Measurements from ENCODE around the gene MEX3C.

Gene MEX3C

GRCh38 chr18:51212606-51213005 is 15.1 kb upstream of the MEX3C start:
- no peak overlapping the region for H3K4me3 ChIP-seq (ENCODE audit: insufficient read depth, low read depth, low read length, poor library complexity, severe bottlenecking)
- no peaks in the 10 kb centered on the region for H3K36me3 ChIP-seq (ENCODE audit: control insufficient read depth, insufficient read depth, low read length)
- H3K27me3 ChIP-seq (replicated peaks; ENCODE audit: control insufficient read depth, insufficient read depth, low read length, poor library complexity, severe bottlenecking): no peaks in the 10 kb centered on the region
- DNase-seq: no peak
- H3K4me1 ChIP-seq (ENCODE audit: control insufficient read depth, insufficient read depth, low read length, poor library complexity, severe bottlenecking): peaks cover 5% of the 10 kb centered on the region
- no peak overlapping the region for H3K27ac ChIP-seq (ENCODE audit: insufficient read depth, low read length, poor library complexity, severe bottlenecking)
- H3K9me3 ChIP-seq (ENCODE audit: control insufficient read depth, low read length): no peaks in the 10 kb centered on the region

DNA sequence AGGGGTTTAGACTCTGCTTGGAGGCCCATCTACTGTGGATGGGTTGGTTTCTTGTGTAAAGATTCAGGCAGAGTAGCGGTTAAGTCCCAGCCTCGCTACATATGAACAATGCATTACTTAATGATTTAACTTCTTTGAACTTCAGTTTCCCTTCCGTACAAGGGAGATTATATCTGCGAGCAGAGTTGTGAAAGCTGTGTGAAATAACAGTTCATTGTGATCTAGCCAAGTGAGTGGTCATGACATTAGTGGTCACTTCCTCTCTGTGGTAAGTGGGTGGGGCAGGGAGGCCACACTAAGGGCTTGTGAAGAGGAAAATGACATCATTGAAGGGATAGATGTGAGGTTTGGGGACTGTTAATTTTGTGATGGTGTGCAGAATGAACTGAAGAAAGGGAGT is 14.1 kb upstream of the MEX3C start:
- Histone ChIP-seq H3K4me1 (ENCODE audit: control insufficient read depth, insufficient read depth, low read length, poor library complexity, severe bottlenecking) (peaks cover 5% of the 10 kb centered on the region), H3K4me3 (ENCODE audit: insufficient read depth, low read depth, low read length, poor library complexity, severe bottlenecking) (no peak overlapping the region), H3K36me3 (ENCODE audit: control insufficient read depth, insufficient read depth, low read length) (no peaks in the 10 kb centered on the region), H3K27ac (ENCODE audit: insufficient read depth, low read length, poor library complexity, severe bottlenecking) (no peak overlapping the region), H3K9me3 (ENCODE audit: control insufficient read depth, low read length) (no peaks in the 10 kb centered on the region), H3K27me3 (replicated peaks; ENCODE audit: control insufficient read depth, insufficient read depth, low read length, poor library complexity, severe bottlenecking) (no peaks in the 10 kb centered on the region)
- peak in 1 of 3 donors; percentile 4 for DNase-seq

- DNase-seq: peak in 2 of 3 donors; percentile 25 to 26
- Histone ChIP-seq H3K27me3 (replicated peaks; ENCODE audit: control insufficient read depth, insufficient read depth, low read length, poor library complexity, severe bottlenecking) (no peaks in the 10 kb centered on the region), H3K27ac (ENCODE audit: insufficient read depth, low read length, poor library complexity, severe bottlenecking) (peak overlapping the region; percentile 81), H3K4me3 (ENCODE audit: insufficient read depth, low read depth, low read length, poor library complexity, severe bottlenecking) (peak overlapping the region; percentile 84), H3K36me3 (ENCODE audit: control insufficient read depth, insufficient read depth, low read length) (no peaks in the 10 kb centered on the region), H3K4me1 (ENCODE audit: control insufficient read depth, insufficient read depth, low read length, poor library complexity, severe bottlenecking) (peaks cover 22% of the 10 kb centered on the region), H3K9me3 (ENCODE audit: control insufficient read depth, low read length) (no peaks in the 10 kb centered on the region)
These were observed 445 bp downstream of the MEX3C start for GRCh38 chr18:51196811-51197660.

GRCh38 chr18:51196118-51196810 is 1.2 kb downstream of the MEX3C start:
- DNase-seq: peak in 1 of 3 donors; percentile 15

DNA sequence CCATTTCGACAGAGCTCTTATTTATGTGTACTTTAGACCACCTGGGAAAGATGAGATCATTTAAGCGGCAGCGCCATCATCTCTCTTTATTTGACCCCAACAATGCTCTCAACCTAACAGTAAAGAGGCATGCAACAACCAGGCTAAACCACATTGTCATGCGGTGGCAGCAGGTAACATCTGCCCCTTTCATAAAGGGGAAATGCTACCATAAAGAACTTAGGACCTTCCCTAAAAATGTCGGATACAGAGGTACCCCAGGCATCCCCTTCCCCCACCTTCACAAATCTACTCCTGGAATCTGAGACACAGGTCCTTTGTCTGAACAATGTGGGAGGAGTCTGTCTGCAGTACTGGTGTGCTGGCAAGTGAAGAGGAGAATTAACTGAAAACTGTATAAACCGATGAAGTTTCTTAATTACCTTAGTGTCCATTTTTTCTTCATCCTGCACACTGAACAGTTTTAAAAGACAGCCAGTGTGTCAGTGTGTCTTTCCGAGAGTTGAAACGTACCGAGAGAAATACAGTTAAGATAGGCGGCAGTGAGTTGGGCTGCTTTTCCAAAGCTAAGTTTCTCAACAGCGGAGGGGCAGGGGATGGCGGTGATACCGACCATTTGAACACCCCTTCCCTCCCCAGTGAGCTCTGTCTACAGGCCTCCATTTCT is 1.9 kb downstream of the MEX3C start:
- peak in 1 of 3 donors; percentile 19 for DNase-seq
- peak overlapping the region; percentile 84 for H3K4me3 ChIP-seq (ENCODE audit: insufficient read depth, low read depth, low read length, poor library complexity, severe bottlenecking)
- peaks cover 35% of the 10 kb centered on the region for H3K4me1 ChIP-seq (ENCODE audit: control insufficient read depth, insufficient read depth, low read length, poor library complexity, severe bottlenecking)
- H3K9me3 ChIP-seq (ENCODE audit: control insufficient read depth, low read length): no peaks in the 10 kb centered on the region
- H3K27me3 ChIP-seq (replicated peaks; ENCODE audit: control insufficient read depth, insufficient read depth, low read length, poor library complexity, severe bottlenecking): no peaks in the 10 kb centered on the region
- no peaks in the 10 kb centered on the region for H3K36me3 ChIP-seq (ENCODE audit: control insufficient read depth, insufficient read depth, low read length)
- peak overlapping the region; percentile 81 for H3K27ac ChIP-seq (ENCODE audit: insufficient read depth, low read length, poor library complexity, severe bottlenecking)

More at GRCh38 chr18:51196118-51196810, 1.2 kb downstream of the MEX3C start:
- H3K36me3 ChIP-seq (ENCODE audit: control insufficient read depth, insufficient read depth, low read length): no peaks in the 10 kb centered on the region
- H3K27me3 ChIP-seq (replicated peaks; ENCODE audit: control insufficient read depth, insufficient read depth, low read length, poor library complexity, severe bottlenecking): no peaks in the 10 kb centered on the region
- peaks cover 28% of the 10 kb centered on the region for H3K4me1 ChIP-seq (ENCODE audit: control insufficient read depth, insufficient read depth, low read length, poor library complexity, severe bottlenecking)
- peak overlapping the region; percentile 84 for H3K4me3 ChIP-seq (ENCODE audit: insufficient read depth, low read depth, low read length, poor library complexity, severe bottlenecking)
- H3K27ac ChIP-seq (ENCODE audit: insufficient read depth, low read length, poor library complexity, severe bottlenecking): peak overlapping the region; percentile 81
- H3K9me3 ChIP-seq (ENCODE audit: control insufficient read depth, low read length): no peaks in the 10 kb centered on the region

GRCh38 chr18:51195086-51195450 is 2.4 kb downstream of the MEX3C start:
- peak overlapping the region; percentile 84 for H3K4me3 ChIP-seq (ENCODE audit: insufficient read depth, low read depth, low read length, poor library complexity, severe bottlenecking)
- H3K9me3 ChIP-seq (ENCODE audit: control insufficient read depth, low read length): no peaks in the 10 kb centered on the region
- no peaks in the 10 kb centered on the region for H3K36me3 ChIP-seq (ENCODE audit: control insufficient read depth, insufficient read depth, low read length)
- H3K27ac ChIP-seq (ENCODE audit: insufficient read depth, low read length, poor library complexity, severe bottlenecking): peak overlapping the region; percentile 81
- H3K4me1 ChIP-seq (ENCODE audit: control insufficient read depth, insufficient read depth, low read length, poor library complexity, severe bottlenecking): peaks cover 35% of the 10 kb centered on the region
- no peaks in the 10 kb centered on the region for H3K27me3 ChIP-seq (replicated peaks; ENCODE audit: control insufficient read depth, insufficient read depth, low read length, poor library complexity, severe bottlenecking)
- DNase-seq: no peak

DNA sequence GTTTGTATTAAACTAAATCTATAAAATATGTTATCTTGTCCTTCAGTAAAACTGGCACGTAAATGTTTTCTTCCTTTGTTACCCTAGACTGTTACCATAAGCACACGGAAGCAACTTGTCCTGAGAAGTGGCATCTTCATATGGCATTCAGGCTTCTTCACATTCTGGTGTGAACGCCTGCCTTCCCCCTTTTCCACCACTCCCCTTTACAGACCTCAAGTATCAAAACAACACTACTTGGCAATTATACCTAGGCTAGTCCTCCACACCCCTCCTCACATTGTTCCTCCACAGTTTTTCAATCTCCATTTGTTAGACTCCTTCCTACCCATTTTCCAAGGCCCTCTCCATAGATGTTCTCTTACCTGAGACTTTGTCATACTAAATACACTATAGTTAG is 2.9 kb downstream of the MEX3C start:
- no peak for DNase-seq
- Histone ChIP-seq H3K36me3 (ENCODE audit: control insufficient read depth, insufficient read depth, low read length) (no peaks in the 10 kb centered on the region), H3K27ac (ENCODE audit: insufficient read depth, low read length, poor library complexity, severe bottlenecking) (peak overlapping the region; percentile 81), H3K9me3 (ENCODE audit: control insufficient read depth, low read length) (no peaks in the 10 kb centered on the region), H3K4me1 (ENCODE audit: control insufficient read depth, insufficient read depth, low read length, poor library complexity, severe bottlenecking) (peaks cover 35% of the 10 kb centered on the region), H3K4me3 (ENCODE audit: insufficient read depth, low read depth, low read length, poor library complexity, severe bottlenecking) (peak overlapping the region; percentile 84), H3K27me3 (replicated peaks; ENCODE audit: control insufficient read depth, insufficient read depth, low read length, poor library complexity, severe bottlenecking) (no peaks in the 10 kb centered on the region)

- Histone ChIP-seq H3K27ac (ENCODE audit: insufficient read depth, low read length, poor library complexity, severe bottlenecking) (no peak overlapping the region), H3K4me1 (ENCODE audit: control insufficient read depth, insufficient read depth, low read length, poor library complexity, severe bottlenecking) (peaks cover 35% of the 10 kb centered on the region), H3K27me3 (replicated peaks; ENCODE audit: control insufficient read depth, insufficient read depth, low read length, poor library complexity, severe bottlenecking) (no peaks in the 10 kb centered on the region), H3K9me3 (ENCODE audit: control insufficient read depth, low read length) (no peaks in the 10 kb centered on the region), H3K4me3 (ENCODE audit: insufficient read depth, low read depth, low read length, poor library complexity, severe bottlenecking) (peak overlapping the region; percentile 5), H3K36me3 (ENCODE audit: control insufficient read depth, insufficient read depth, low read length) (no peaks in the 10 kb centered on the region)
- no peak for DNase-seq
These were observed 3.7 kb downstream of the MEX3C start for GRCh38 chr18:51193621-51194287.

- H3K27ac ChIP-seq (ENCODE audit: insufficient read depth, low read length, poor library complexity, severe bottlenecking): no peak overlapping the region
- peaks cover 35% of the 10 kb centered on the region for H3K4me1 ChIP-seq (ENCODE audit: control insufficient read depth, insufficient read depth, low read length, poor library complexity, severe bottlenecking)
- no peaks in the 10 kb centered on the region for H3K36me3 ChIP-seq (ENCODE audit: control insufficient read depth, insufficient read depth, low read length)
- H3K27me3 ChIP-seq (replicated peaks; ENCODE audit: control insufficient read depth, insufficient read depth, low read length, poor library complexity, severe bottlenecking): no peaks in the 10 kb centered on the region
- DNase-seq: no peak
- H3K4me3 ChIP-seq (ENCODE audit: insufficient read depth, low read depth, low read length, poor library complexity, severe bottlenecking): no peak overlapping the region
- no peaks in the 10 kb centered on the region for H3K9me3 ChIP-seq (ENCODE audit: control insufficient read depth, low read length)
These were observed 4.8 kb downstream of the MEX3C start for GRCh38 chr18:51192696-51193095.

All from effector memory CD4-positive, alpha-beta T cell (primary cell).